Measurements from ENCODE around the gene TAP2. TPM values are rescaled to one million over a fixed set of nuclear protein-coding genes. Genes with fewer than 3 reads are reported as not detected.

TAP2 gene
- polyA plus RNA-seq, 1 donor from 2014 or later = 1.2 TPM

DNA sequence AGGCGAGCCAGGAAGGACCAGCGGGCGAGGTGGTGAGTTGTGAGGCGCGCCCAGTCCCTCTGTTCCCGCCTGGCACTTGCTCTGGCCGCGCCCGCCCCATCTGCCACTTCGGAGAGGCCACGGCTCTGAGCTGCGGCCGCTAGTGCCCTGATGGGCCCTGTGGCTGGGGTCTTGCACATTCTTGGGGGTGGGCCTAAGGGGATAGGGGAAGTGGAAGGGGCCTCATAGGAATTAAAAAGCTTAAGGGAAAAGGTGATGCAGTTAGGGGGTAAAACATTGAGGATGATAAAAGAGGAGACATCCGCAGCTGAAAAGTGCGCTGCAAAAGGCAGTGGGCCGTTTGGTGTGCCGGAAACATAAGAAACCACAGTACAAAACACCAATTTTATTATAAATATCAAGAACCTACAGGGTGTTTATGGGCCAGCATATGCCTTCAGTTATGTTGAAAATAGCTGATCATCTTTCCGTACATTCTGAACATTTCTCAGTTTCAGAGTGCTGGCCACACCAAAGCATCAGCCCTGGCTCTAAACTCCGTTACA is 6.4 kb upstream of the TAP2 start:
- H3K36me3 ChIP-seq (ENCODE audit: insufficient read depth, low read length) = no peaks in the 10 kb centered on the region
- peak overlapping the region; percentile 68 for H3K4me3 ChIP-seq (ENCODE audit: low read length)
- no peak overlapping the region for H3K27ac ChIP-seq (ENCODE audit: low read length)
- H3K79me2 ChIP-seq (replicated peaks; ENCODE audit: insufficient read depth, low read length) = no peaks in the 10 kb centered on the region
- H3K27me3 ChIP-seq (ENCODE audit: insufficient read depth, low read depth, low read length) = peaks cover 42% of the 10 kb centered on the region
- no peaks in the 10 kb centered on the region for H3K9me3 ChIP-seq (ENCODE audit: low read length)
- H3K4me2 ChIP-seq (ENCODE audit: low read length) = peak overlapping the region; percentile 48
- no peaks in the 10 kb centered on the region for H3K9me2 ChIP-seq (ENCODE audit: insufficient read depth, low read length)
- no peaks in the 10 kb centered on the region for H4K20me1 ChIP-seq (ENCODE audit: insufficient read depth)
- no peak for TF ChIP-seq TAF1 (IDR thresholded peaks at IDR 0.05; ENCODE audit: low read depth)
- no peak for TF ChIP-seq CTCF (IDR thresholded peaks at IDR 0.05; ENCODE audit: poor library complexity, severe bottlenecking)
- TF ChIP-seq EZH2 (IDR thresholded peaks at IDR 0.05; ENCODE audit: borderline replicate concordance, insufficient read depth, low read length, poor library complexity, severe bottlenecking) = no peak
- TF ChIP-seq EP300 (conservative IDR thresholded peaks at IDR 0.05; ENCODE audit: poor library complexity, severe bottlenecking) = no peak
- no peak for TF ChIP-seq POLR2AphosphoS5 (IDR thresholded peaks at IDR 0.05)
- no peak for TF ChIP-seq RAD21 (conservative IDR thresholded peaks at IDR 0.05)
- TF ChIP-seq REST (IDR thresholded peaks at IDR 0.05; ENCODE audit: borderline replicate concordance) = no peak
- no peak for TF ChIP-seq MXI1 (conservative IDR thresholded peaks at IDR 0.05; ENCODE audit: poor library complexity, severe bottlenecking)
- TF ChIP-seq SMC3 (conservative IDR thresholded peaks at IDR 0.05; ENCODE audit: poor library complexity) = no peak
- H2AFZ ChIP-seq (ENCODE audit: low read depth, low read length) = peak overlapping the region; percentile 21
- H3K9ac ChIP-seq (ENCODE audit: low read length) = peak overlapping the region; percentile 46
- no peaks in the 10 kb centered on the region for H3F3A ChIP-seq (ENCODE audit: insufficient read depth, low read length, poor library complexity, severe bottlenecking)

GRCh38 chr6:32843979-32844838 is 5.7 kb upstream of the TAP2 start, which contains the start of gene PSMB8:
TSS of gene PSMB8 (minus strand) at chr6:32844047. CDS start at chr6:32843996, 51 bp downstream.
- peak within 1 kb of the TSS; percentile 48 for H3K4me2 ChIP-seq (ENCODE audit: low read length)
- H2AFZ ChIP-seq (ENCODE audit: low read depth, low read length) = peak within 1 kb of the TSS; percentile 21
- H3K9me2 ChIP-seq (ENCODE audit: insufficient read depth, low read length) = no peaks in the 10 kb centered on the region
- H3K9ac ChIP-seq (ENCODE audit: low read length) = peak within 1 kb of the TSS; percentile 46
- H3K9me3 ChIP-seq (ENCODE audit: low read length) = no peaks in the 10 kb centered on the region
- peaks cover 42% of the 10 kb centered on the region for H3K27me3 ChIP-seq (ENCODE audit: insufficient read depth, low read depth, low read length)
- peak; percentile 31 for TF ChIP-seq SMC3 (conservative IDR thresholded peaks at IDR 0.05; ENCODE audit: poor library complexity)
- TF ChIP-seq CTCF (IDR thresholded peaks at IDR 0.05; ENCODE audit: poor library complexity, severe bottlenecking) = peak; percentile 63
- no peak for TF ChIP-seq MXI1 (conservative IDR thresholded peaks at IDR 0.05; ENCODE audit: poor library complexity, severe bottlenecking)
- TF ChIP-seq RAD21 (conservative IDR thresholded peaks at IDR 0.05) = no peak
- no peaks in the 10 kb centered on the region for H3F3A ChIP-seq (ENCODE audit: insufficient read depth, low read length, poor library complexity, severe bottlenecking)
- no peaks in the 10 kb centered on the region for H3K79me2 ChIP-seq (replicated peaks; ENCODE audit: insufficient read depth, low read length)
- peak within 1 kb of the TSS; percentile 68 for H3K4me3 ChIP-seq (ENCODE audit: low read length)
- H3K27ac ChIP-seq (ENCODE audit: low read length) = no peak within 1 kb of the TSS
- no peaks in the 10 kb centered on the region for H3K36me3 ChIP-seq (ENCODE audit: insufficient read depth, low read length)
- no peaks in the 10 kb centered on the region for H4K20me1 ChIP-seq (ENCODE audit: insufficient read depth)
